Stimulated activated naive B cell treated with anti-CD40 and anti-IgM and Interleukin-4, amounts not matched to agents 10 μg/mL and 1 μg/mL and 100 μg/mL, for 72 hours (primary cell): Measurements from ENCODE around the gene RBM34.

Experiments
- ATAC-seq, 2 donors: fragments of 150-1000 bp; cut with Tn5 transposase; replicated peaks; 2 replicates each; pipeline ENCODE4 v1.10.0; 2021; ENCODE audit warnings: moderate library complexity in 1 of 2
- DNase-seq: peaks from one replicate; pipeline ENCODE4 v3.0.0; 2021
- H3K27ac Mint-ChIP-seq: one replicate; pipeline ENCODE4 v1.8.0; 2022; ENCODE audit warnings: mild to moderate bottlenecking, mixed read lengths
- H3K27me3 Mint-ChIP-seq, 2 donors: one replicate each; pipeline ENCODE4 v1.8.0; 2022; ENCODE audit warnings: mixed read lengths in 2 of 2
- H3K36me3 Mint-ChIP-seq, 2 donors: one replicate each; pipeline ENCODE4 v1.8.0; 2022; ENCODE audit warnings: mixed read lengths in 2 of 2, mild to moderate bottlenecking in 1 of 2
- H3K4me1 Mint-ChIP-seq, 2 donors: one replicate each; pipeline ENCODE4 v1.8.0; 2022; ENCODE audit warnings: mixed read lengths in 2 of 2, mild to moderate bottlenecking in 1 of 2
- H3K4me3 Mint-ChIP-seq, 2 donors: one replicate each; pipeline ENCODE4 v1.8.0; 2022; ENCODE audit warnings: mild to moderate bottlenecking in 2 of 2, mixed read lengths in 2 of 2, moderate library complexity in 1 of 2
- H3K9me3 Mint-ChIP-seq, 2 donors: one replicate each; pipeline ENCODE4 v1.8.0; 2022; ENCODE audit warnings: mixed read lengths in 2 of 2, mild to moderate bottlenecking in 1 of 2

Gene RBM34

DNA sequence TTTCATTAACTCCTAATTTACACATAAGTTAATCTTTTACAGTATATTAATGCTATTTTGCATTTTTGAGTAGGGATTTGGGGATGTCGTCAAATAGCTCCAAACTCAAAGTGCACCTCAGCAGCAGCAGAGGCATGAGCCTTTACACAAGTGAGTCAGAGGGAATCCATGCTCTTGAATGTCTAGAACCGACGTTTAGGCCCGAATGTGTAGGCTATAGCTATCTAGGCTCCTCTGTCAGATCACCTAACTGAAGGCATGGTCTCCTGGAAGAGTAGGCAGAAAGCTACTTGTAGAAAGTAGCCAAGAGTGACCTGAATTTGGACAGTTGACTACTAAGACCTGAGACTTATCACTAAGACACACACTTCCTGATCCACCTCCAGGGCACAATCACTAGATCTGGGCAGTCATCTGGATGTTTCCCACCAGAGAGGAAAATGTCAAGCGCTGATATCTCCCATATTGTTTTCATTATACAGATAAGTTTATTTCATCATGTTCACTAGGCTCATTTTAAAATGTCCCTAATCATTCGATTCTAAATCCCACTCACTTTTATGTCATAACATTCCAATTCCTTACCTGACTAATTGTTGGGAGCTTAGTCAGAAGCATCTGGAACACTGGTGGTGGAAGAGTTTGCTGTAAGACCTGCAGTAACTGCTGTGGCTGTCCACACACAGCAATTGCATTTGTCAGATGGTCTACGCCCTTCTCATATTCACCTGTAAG lies 47.7 kb downstream of the RBM34 start:
- Mint-ChIP-seq H3K4me1 (no peaks in the 10 kb centered on the region), H3K9me3 (no peaks in the 10 kb centered on the region), H3K27ac (no peak overlapping the region), H3K4me3 (no peak overlapping the region), H3K27me3 (no peaks in the 10 kb centered on the region), H3K36me3 (peaks cover 41 to 57% of the 10 kb centered on the region in 2 donors)
- ATAC-seq (no peak), DNase-seq (no peak)

DNA sequence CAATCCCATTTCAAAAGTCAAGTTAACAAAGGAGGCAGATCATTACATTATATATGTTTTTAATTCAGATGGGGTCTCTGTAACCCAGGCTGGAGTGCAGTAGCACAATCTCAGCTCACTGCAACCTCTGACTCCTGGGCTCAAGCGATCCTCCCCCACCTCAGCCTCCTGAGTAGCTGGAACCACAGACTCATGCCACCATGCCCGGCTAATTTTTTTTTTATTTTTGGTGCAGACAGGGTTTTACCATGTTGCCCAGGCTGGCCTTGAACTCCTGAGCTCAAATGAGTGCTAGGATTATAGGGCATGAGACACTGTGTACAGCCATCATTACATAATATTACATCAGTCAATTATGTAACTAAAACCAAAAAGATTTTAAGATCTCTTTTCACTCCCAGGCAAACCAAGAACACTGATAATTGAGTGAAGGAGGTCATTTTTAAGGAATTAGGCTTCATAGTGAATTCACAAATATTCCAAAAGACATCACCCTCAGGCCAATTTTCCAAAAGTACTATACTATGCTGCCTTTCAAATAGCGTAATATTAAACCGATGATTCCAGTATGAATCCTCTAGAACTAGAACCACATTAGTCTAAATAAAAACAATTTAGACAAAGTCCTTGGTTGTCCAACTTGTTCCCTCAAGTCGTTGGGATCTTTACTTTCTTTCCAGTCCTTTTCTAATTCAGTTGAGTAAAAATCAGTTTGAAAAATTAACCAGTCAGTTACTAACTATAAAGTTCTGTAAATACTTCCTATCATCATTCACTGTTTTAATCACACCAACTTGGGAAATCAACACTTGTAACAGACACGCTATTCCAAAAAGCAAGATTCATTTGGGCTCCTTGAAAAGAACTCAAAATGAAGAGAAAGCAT lies 48.5 kb downstream of the RBM34 start:
- Mint-ChIP-seq H3K9me3 (no peaks in the 10 kb centered on the region), H3K27ac (no peak overlapping the region), H3K27me3 (no peaks in the 10 kb centered on the region), H3K36me3 (peaks cover 44 to 62% of the 10 kb centered on the region in 2 donors), H3K4me1 (no peaks in the 10 kb centered on the region), H3K4me3 (no peak overlapping the region)
- ATAC-seq (no peak), DNase-seq (no peak)

DNA sequence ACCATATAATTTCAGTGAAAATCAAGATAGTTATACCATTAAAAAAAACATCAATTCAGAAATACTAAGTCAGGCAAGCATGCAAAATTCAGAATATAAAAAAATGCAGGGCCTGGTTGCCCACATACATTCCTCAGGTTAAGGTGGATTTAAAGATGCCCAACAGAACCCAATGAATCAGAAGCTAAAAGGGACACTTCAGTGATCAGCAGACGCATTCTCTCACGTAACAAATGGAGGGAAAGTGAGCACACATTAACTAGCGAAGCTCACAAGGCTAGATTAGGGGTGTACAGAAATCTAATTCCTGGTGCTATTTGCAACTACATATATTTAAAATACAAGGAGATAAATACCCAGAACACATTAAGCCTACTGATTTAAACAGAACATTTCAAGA lies 49.9 kb downstream of the RBM34 start:
- no peak for DNase-seq
- no peak for ATAC-seq
- H3K4me3 Mint-ChIP-seq = no peak overlapping the region
- peaks cover 0 to 3% of the 10 kb centered on the region in 2 donors for H3K4me1 Mint-ChIP-seq
- no peak overlapping the region for H3K27ac Mint-ChIP-seq
- peaks cover 46 to 69% of the 10 kb centered on the region in 2 donors for H3K36me3 Mint-ChIP-seq
- no peaks in the 10 kb centered on the region for H3K9me3 Mint-ChIP-seq
- H3K27me3 Mint-ChIP-seq = no peaks in the 10 kb centered on the region

DNA sequence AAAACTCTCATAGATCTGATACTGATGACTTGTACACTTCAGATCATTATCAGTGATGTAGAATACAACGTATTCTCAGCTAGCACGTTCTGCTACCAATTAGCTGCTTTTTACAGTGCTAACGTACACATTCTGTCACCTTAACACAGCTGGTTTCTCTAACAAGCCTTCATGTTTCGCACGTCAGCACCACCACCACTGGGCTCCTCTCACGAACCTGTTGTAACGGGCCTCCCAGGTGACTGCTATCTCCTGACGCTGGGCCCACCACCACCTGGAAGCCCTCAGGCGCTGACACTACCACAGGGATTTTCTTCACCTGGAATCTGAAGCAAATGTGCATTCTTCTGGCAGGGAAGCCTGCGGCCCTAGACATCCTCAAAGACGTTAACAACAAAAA lies 52.2 kb downstream of the RBM34 start:
- Mint-ChIP-seq H3K27me3 (peaks cover 0 to 6% of the 10 kb centered on the region in 2 donors), H3K4me1 (peaks cover 12 to 14% of the 10 kb centered on the region in 2 donors), H3K27ac (no peak overlapping the region), H3K4me3 (no peak overlapping the region), H3K36me3 (peaks cover 42 to 68% of the 10 kb centered on the region in 2 donors), H3K9me3 (no peaks in the 10 kb centered on the region)
- ATAC-seq (no peak), DNase-seq (no peak)

DNA sequence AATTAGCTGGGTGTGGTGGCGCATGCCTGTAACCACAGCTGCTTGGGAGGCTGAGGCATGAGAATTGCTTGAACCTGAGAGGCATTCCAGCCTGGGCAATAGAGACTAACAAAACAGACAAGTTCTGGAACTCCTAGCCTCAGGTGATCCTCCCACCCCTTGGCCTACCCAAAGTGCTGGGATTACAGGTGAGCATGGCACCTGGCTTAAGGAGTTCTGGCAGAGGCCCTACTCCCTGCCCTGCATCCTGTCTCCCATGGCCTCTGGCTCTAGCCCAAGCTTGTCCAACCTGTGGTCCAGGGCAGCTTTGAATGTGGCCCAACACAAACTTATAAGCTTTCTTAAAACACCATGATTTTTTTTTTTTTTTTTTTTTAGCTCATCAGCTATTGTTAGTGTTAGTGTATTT lies 52.9 kb downstream of the RBM34 start:
- no peak for DNase-seq
- H3K4me1 Mint-ChIP-seq = peaks cover 15% of the 10 kb centered on the region in 2 donors
- no peak for ATAC-seq

DNA sequence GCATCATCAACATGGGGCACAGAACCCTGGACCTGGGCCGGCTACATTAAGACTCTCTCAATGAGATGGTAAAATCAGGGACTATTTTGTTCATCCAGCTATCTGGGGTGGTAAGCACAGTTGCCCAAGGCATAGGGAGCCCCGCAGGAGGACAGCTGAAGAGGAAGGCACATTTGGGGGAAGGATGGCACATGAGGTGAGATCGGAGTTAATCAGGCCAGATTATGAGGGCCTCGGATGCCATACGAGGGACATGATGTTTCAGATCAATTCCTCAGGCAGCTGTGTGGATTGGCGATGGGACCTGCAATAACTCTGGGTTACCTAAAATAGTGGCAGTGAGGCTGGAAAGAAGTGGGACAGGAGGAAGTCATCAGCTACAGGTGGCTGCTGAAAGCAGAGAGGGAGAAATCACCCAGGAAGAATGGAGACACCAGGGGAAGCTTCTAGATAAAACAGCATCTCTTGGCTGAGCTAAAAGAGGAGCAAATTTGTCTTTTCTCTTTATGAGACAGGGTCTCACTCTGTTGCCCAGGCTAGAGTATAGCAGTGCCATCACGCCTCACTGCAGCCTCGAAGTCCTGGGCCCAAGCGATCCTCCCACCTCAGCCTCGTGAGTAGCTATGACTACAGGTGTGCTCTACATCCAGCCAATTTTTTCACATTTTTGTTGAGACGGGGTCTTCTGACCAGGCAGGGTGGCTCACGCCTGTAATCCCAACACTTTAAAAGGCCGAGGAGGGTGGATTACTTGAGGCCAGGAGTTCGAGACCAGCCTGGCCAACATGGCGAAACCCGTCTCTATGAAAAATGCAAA lies 53.5 kb downstream of the RBM34 start:
- ATAC-seq = no peak
- H3K9me3 Mint-ChIP-seq = no peaks in the 10 kb centered on the region
- H3K4me1 Mint-ChIP-seq = peaks cover 15% of the 10 kb centered on the region in 2 donors
- H3K36me3 Mint-ChIP-seq = peaks cover 36 to 62% of the 10 kb centered on the region in 2 donors
- no peak overlapping the region for H3K4me3 Mint-ChIP-seq
- H3K27me3 Mint-ChIP-seq = peaks cover 0 to 8% of the 10 kb centered on the region in 2 donors
- no peak for DNase-seq
- H3K27ac Mint-ChIP-seq = peak overlapping the region; percentile 7

More for the DNA sequence above, 52.9 kb downstream of the RBM34 start:
- Mint-ChIP-seq H3K4me3 (no peak overlapping the region), H3K9me3 (no peaks in the 10 kb centered on the region), H3K27me3 (peaks cover 0 to 8% of the 10 kb centered on the region in 2 donors), H3K27ac (no peak overlapping the region), H3K36me3 (peaks cover 38 to 64% of the 10 kb centered on the region in 2 donors)

DNA sequence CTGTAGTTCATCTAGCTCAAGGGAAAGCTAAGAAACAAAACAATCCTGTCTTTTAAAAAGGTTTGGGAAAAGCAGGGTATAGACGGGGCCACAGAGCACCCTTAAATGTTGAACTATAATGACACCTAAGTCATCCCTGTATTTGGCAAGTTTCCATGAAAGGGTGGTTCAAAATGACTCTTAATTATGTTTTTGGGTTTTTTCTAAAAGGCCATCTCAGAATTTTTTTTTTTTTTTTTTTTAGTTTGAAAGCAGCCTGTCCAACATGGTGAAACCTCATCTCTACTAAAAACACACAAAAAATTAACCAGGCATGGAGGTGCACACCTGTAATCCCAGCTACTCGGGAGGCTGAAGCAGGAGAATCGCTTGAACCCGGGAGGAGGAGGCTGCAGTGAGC lies 54.6 kb downstream of the RBM34 start:
- no peak for ATAC-seq
- Mint-ChIP-seq H3K4me1 (peaks cover 15 to 19% of the 10 kb centered on the region in 2 donors), H3K9me3 (peaks cover 0 to 2% of the 10 kb centered on the region in 2 donors), H3K4me3 (no peak overlapping the region), H3K27me3 (peaks cover 4 to 13% of the 10 kb centered on the region in 2 donors), H3K27ac (no peak overlapping the region), H3K36me3 (peaks cover 40 to 67% of the 10 kb centered on the region in 2 donors)
- no peak for DNase-seq

DNA sequence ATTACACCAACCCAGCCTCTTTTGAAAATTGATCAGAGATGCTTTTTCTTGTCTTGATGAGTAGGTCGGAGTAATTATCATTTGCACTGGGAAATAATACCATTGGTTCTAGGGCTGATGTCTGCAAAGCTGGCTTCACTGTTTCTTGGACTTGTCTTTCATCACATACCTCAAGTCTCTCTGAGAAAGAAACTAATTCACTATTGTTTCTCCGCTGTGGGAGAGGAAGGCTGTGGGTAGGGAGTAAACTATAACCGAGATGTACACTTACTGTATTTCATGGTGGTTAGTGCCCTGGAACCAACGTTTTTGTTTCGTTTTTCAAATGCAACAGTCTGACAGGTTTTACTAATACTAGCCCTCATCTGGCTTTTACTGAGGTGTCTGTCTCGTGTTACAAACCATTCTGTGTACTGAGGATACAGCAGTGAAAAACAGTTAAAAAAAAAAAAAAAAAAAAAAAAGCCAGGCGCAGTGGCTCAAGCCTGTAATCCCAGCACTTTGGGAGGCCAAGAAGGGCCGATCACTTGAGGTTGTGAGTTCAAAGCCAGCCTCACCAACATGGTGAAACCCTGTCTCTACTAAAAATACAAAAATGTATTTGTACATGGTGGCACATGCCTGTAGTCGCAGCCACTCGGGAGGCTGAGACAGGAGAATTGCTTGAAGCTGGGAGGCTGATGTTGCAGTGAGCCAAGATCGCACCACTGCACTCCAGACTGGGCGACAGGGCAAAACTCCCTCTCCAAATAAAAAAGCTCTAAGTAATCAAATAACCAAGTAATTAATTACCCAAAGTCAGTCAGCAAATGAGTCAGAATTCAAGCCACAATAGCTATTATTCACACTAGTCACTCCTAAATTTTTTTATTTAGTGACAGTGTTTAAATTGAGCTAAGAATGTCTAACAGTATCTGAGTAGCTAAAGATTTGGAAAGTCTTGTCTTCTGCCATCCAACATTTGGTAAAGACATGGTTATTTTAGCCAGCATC lies 55.7 kb downstream of the RBM34 start:
- Mint-ChIP-seq H3K36me3 (peaks cover 35 to 57% of the 10 kb centered on the region in 2 donors), H3K9me3 (peaks cover 0 to 2% of the 10 kb centered on the region in 2 donors), H3K27ac (peak overlapping the region; percentile 25), H3K4me1 (peaks cover 19 to 21% of the 10 kb centered on the region in 2 donors), H3K4me3 (peak overlapping the region in 1 of 2 donors; percentile 40), H3K27me3 (peaks cover 4 to 13% of the 10 kb centered on the region in 2 donors)
- DNase-seq = no peak
- ATAC-seq = peak in 1 of 2 donors; percentile 34

DNA sequence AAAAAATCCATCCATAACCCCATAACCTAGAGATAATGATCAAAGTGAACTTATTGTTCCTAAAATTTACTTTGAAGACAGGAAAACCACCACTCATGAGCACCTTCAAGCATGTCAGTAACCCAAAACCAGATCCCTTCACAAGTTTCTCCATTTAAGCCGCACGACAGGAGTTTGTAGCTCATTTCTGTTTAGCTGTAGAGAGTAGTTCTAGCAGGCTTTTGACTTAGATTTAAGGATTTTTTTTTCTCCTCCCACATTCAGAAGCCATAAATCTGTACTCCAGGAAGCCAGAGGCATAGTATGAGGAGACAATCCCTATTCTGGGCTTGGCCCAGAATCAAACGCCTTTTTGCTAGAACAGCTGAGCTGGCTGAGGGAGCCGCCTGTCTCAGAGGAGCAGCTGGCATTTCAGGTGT lies 58.0 kb downstream of the RBM34 start:
- Mint-ChIP-seq H3K27ac (no peak overlapping the region), H3K4me1 (peaks cover 19 to 21% of the 10 kb centered on the region in 2 donors), H3K27me3 (peaks cover 7 to 16% of the 10 kb centered on the region in 2 donors), H3K4me3 (no peak overlapping the region), H3K36me3 (peaks cover 21 to 38% of the 10 kb centered on the region in 2 donors), H3K9me3 (peaks cover 0 to 2% of the 10 kb centered on the region in 2 donors)
- no peak for ATAC-seq
- DNase-seq = no peak

DNA sequence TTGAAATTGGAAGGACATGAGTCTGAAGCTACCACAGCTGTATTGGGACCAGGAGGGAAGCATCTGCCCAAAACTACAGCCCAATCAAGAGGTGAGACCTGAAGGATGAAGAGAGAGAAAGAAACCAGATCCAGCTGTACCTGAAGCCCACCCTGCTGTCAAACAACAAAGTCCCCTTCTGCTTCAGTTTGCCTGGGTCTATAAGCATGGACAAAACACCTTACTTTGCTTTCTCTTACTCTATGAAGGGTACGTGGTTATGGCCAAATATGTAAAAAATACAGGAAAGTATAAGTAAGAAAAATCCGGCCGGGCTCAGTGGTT lies 58.8 kb downstream of the RBM34 start:
- no peak overlapping the region for H3K4me3 Mint-ChIP-seq
- DNase-seq = no peak
- peaks cover 0 to 2% of the 10 kb centered on the region in 2 donors for H3K9me3 Mint-ChIP-seq
- peaks cover 16 to 21% of the 10 kb centered on the region in 2 donors for H3K4me1 Mint-ChIP-seq
- H3K36me3 Mint-ChIP-seq = peaks cover 17 to 30% of the 10 kb centered on the region in 2 donors
- H3K27ac Mint-ChIP-seq = no peak overlapping the region
- no peak for ATAC-seq
- H3K27me3 Mint-ChIP-seq = peaks cover 8 to 19% of the 10 kb centered on the region in 2 donors

DNA sequence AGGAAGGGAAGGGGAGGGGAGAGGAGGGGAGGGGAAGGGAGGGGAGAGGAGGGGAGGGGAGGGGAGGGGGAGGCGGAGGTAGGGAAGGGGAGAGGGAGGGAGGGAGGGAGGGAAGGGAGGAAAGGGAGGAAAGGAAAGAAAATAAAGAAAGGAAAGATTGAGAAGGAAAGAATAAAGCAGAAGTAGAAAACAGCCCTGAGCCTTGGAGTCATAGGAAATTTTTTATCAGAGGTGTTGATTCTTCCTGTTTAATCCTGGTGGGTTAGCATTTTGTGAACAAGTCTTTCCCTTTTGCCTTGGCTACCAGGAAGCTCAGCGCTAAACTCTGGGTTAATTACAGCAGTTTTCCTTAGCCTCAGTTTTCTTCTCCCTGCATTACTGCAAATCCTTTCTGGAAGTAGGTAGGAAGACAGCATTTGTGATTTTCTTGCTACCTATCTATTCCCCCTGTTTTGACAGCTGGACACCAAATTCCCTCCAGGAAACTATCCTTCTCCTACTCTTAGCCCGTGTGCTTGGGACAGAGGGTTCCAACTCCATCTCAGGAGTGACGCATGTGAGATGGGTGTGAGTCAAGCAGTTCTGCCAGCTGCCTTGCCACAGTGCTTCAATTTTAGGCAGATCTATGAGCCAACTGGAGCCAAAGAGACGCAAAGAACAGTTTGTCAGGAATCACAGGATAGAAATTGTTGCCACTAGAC lies 59.3 kb downstream of the RBM34 start:
- no peak overlapping the region for H3K27ac Mint-ChIP-seq
- ATAC-seq (no peak), DNase-seq (no peak)
- H3K4me1 Mint-ChIP-seq = peaks cover 16 to 21% of the 10 kb centered on the region in 2 donors
- H3K9me3 Mint-ChIP-seq = peaks cover 0 to 2% of the 10 kb centered on the region in 2 donors
- H3K4me3 Mint-ChIP-seq = no peak overlapping the region
- H3K36me3 Mint-ChIP-seq = peaks cover 17 to 25% of the 10 kb centered on the region in 2 donors
- peaks cover 8 to 19% of the 10 kb centered on the region in 2 donors for H3K27me3 Mint-ChIP-seq

DNA sequence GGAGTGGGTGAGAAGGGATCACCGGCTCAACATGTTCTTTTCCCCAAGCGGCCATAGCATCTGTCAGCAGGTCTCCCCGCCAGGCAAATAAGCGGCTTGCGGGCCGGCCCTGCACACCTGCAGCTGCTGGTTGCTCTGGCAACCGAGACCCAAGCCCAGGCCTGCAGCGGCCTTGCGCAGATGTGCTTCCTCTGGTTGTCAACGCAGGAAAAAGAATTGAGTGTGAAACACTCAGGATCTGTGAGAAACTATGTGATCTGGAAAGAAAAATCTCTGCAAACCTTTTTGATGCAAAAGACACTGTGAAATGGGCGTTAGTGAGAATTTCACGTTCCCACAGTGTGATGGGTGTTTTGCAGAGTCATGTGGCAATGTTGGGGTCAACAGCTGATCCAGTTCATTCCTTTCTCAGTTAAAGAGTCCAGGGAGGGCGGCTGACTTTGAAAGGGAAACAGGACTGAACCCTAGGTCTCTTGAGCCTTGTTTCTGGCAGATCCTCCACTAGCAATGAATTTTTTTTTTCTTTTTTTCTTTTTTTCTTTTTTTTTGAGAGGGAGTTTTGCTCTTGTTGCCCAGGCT lies 60.8 kb downstream of the RBM34 start:
- no peak for ATAC-seq
- H3K4me1 Mint-ChIP-seq = peaks cover 16 to 21% of the 10 kb centered on the region in 2 donors
- no peak overlapping the region for H3K4me3 Mint-ChIP-seq
- peaks cover 8 to 19% of the 10 kb centered on the region in 2 donors for H3K27me3 Mint-ChIP-seq
- no peak overlapping the region for H3K27ac Mint-ChIP-seq
- H3K9me3 Mint-ChIP-seq = peaks cover 0 to 2% of the 10 kb centered on the region in 2 donors
- no peak for DNase-seq
- peaks cover 17 to 25% of the 10 kb centered on the region in 2 donors for H3K36me3 Mint-ChIP-seq
